Measurements from ENCODE around the gene FNIP1. TPM values are rescaled to one million over a fixed set of nuclear protein-coding genes. Genes with fewer than 3 reads are reported as not detected.

FNIP1 gene
- total and polyA plus RNA-seq, 12 donors, result 2.9 to 63.4 (median 33.8) TPM

DNA sequence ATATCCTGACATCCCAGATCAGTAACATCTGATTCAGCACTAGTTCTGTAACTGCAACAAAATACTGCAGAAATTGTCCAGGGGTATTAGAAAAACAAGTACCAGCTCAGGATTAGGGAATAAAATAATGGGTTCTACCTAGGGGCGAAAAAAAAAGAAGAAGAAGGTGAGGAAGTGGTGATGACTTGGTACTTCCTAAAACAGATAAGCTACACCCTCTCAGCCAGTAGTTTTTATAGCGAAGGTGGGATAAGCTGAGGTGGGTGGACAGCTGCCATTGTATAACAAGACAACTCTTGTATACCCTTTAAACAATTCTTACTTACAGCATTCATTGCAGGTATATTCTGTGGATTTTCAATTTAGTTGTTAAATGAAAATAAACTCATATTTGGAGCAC lies 180.9 kb downstream of the FNIP1 start:
- DNase-seq, result no peak
- no peaks in the 10 kb centered on the region for H3K9me3 ChIP-seq (replicated peaks in 1 of 3)
- TF ChIP-seq, protein P1, sequence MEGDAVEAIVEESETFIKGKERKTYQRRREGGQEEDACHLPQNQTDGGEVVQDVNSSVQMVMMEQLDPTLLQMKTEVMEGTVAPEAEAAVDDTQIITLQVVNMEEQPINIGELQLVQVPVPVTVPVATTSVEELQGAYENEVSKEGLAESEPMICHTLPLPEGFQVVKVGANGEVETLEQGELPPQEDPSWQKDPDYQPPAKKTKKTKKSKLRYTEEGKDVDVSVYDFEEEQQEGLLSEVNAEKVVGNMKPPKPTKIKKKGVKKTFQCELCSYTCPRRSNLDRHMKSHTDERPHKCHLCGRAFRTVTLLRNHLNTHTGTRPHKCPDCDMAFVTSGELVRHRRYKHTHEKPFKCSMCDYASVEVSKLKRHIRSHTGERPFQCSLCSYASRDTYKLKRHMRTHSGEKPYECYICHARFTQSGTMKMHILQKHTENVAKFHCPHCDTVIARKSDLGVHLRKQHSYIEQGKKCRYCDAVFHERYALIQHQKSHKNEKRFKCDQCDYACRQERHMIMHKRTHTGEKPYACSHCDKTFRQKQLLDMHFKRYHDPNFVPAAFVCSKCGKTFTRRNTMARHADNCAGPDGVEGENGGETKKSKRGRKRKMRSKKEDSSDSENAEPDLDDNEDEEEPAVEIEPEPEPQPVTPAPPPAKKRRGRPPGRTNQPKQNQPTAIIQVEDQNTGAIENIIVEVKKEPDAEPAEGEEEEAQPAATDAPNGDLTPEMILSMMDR (IDR thresholded peaks at IDR 0.05), result no peak
- TF ChIP-seq POLR2A (IDR thresholded peaks at IDR 0.05), result no peak
- WGBS, 4 donors, result 76 to 88% (median 84%) methylated on average over 2 of the region's 2 CpGs
- H3K4me3 ChIP-seq, result no peak overlapping the region
- no peaks in the 10 kb centered on the region for H3K36me3 ChIP-seq (replicated peaks in 1 of 2)
- intact Hi-C loops (cut with DNase I), result no loop called here
- no peak overlapping the region for H3K27ac ChIP-seq
- peaks cover 0 to 7% of the 10 kb centered on the region in 2 donors for H3K4me1 ChIP-seq (replicated peaks in 1 of 2)
- H3K27me3 ChIP-seq, result no peaks in the 10 kb centered on the region

- no peak overlapping the region for H3K27ac ChIP-seq
- no peak for TF ChIP-seq POLR2A (IDR thresholded peaks at IDR 0.05)
- TF ChIP-seq, protein P1 (IDR thresholded peaks at IDR 0.05), result no peak
- H3K4me1 ChIP-seq (replicated peaks in 1 of 2), result peaks cover 4 to 5% of the 10 kb centered on the region in 2 donors
- DNase-seq, result no peak
- H3K36me3 ChIP-seq (replicated peaks in 1 of 2), result no peaks in the 10 kb centered on the region
- H3K4me3 ChIP-seq, result no peak overlapping the region
- intact Hi-C loops (cut with DNase I), result no loop called here
- no peaks in the 10 kb centered on the region for H3K27me3 ChIP-seq
- no peaks in the 10 kb centered on the region for H3K9me3 ChIP-seq (replicated peaks in 1 of 3)
These were observed 183.4 kb downstream of the FNIP1 start for GRCh38 chr5:131613423-131613822.

DNA sequence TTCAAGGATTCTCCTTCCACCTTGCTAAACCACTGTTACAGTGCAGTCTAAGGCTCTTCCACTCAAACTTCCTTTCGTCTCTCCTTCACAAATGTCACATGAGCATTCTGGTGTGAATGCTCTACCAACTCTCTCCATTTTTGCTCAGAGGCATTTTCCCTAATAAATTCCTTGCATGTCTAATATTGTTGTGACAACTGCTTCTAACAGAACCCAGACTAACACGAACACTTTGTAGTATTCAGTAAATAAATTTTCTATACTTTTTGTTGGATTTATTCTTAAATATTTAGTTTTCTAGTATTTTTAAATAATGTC lies 185.8 kb downstream of the FNIP1 start:
- no peak for TF ChIP-seq POLR2A (IDR thresholded peaks at IDR 0.05)
- TF ChIP-seq, protein P1 (IDR thresholded peaks at IDR 0.05), result no peak
- no peak for DNase-seq
- Histone ChIP-seq H3K4me3 (no peak overlapping the region), H3K27ac (no peak overlapping the region), H3K36me3 (replicated peaks in 1 of 2) (no peaks in the 10 kb centered on the region), H3K27me3 (no peaks in the 10 kb centered on the region), H3K4me1 (replicated peaks in 1 of 2) (peaks cover 11 to 12% of the 10 kb centered on the region in 2 donors), H3K9me3 (replicated peaks in 1 of 3) (no peaks in the 10 kb centered on the region)
- 92 to 96% (median 94%) methylated on average over 2 of the region's 2 CpGs for WGBS, 4 donors
- intact Hi-C loops (cut with DNase I), result no loop called here

GRCh38 chr5:131610198-131611063 lies 186.4 kb downstream of the FNIP1 start:
- H3K27ac ChIP-seq, result no peak overlapping the region
- DNase-seq, result no peak
- no peaks in the 10 kb centered on the region for H3K9me3 ChIP-seq (replicated peaks in 1 of 3)
- TF ChIP-seq, protein P1 (IDR thresholded peaks at IDR 0.05), result no peak
- no peak for TF ChIP-seq POLR2A (IDR thresholded peaks at IDR 0.05)
- no peaks in the 10 kb centered on the region for H3K27me3 ChIP-seq
- 70 to 88% (median 84%) methylated on average over 6 of the region's 6 CpGs for WGBS, 4 donors
- no peaks in the 10 kb centered on the region for H3K36me3 ChIP-seq (replicated peaks in 1 of 2)
- intact Hi-C loops (cut with DNase I), result no loop called here
- no peak overlapping the region for H3K4me3 ChIP-seq
- H3K4me1 ChIP-seq (replicated peaks in 1 of 2), result peaks cover 11 to 12% of the 10 kb centered on the region in 2 donors
